Measurements from ENCODE around the gene DKC1.
"Not testable (repeated sequence)": the region's sequence is repeated elsewhere in the genome, so short reads cannot be mapped to it uniquely, and the experiment has no call there.

The DKC1 gene

GRCh38 chrX:154812341-154813101 is 49.9 kb downstream of the DKC1 start:
- no peak overlapping the region for H3K4me3 ChIP-seq (ENCODE audit: low read depth, low read length)
- no peak for DNase-seq (ENCODE audit: low read depth)

- no peak for DNase-seq (ENCODE audit: low read depth)
- no peak overlapping the region for H3K4me3 ChIP-seq (ENCODE audit: low read depth, low read length)
These were observed 51.1 kb downstream of the DKC1 start for GRCh38 chrX:154813801-154814200.

- no peak overlapping the region for H3K4me3 ChIP-seq (ENCODE audit: low read depth, low read length)
- no peak for DNase-seq (ENCODE audit: low read depth)
These were observed 52.7 kb downstream of the DKC1 start for GRCh38 chrX:154815274-154815818.

- not testable (repeated sequence) for DNase-seq (ENCODE audit: low read depth); H3K4me3 ChIP-seq (ENCODE audit: low read depth, low read length)
These were observed 53.7 kb downstream of the DKC1 start for GRCh38 chrX:154816326-154816898.

- not testable (repeated sequence) for H3K4me3 ChIP-seq (ENCODE audit: low read depth, low read length); DNase-seq (ENCODE audit: low read depth)
These were observed 54.5 kb downstream of the DKC1 start for GRCh38 chrX:154817048-154817618.

- DNase-seq (ENCODE audit: low read depth) = no peak
- H3K4me3 ChIP-seq (ENCODE audit: low read depth, low read length) = no peak overlapping the region
These were observed 56.5 kb downstream of the DKC1 start for GRCh38 chrX:154818916-154819770.

- no peak for DNase-seq (ENCODE audit: low read depth)
- no peak overlapping the region for H3K4me3 ChIP-seq (ENCODE audit: low read depth, low read length)
These were observed 57.2 kb downstream of the DKC1 start for GRCh38 chrX:154819771-154820341.

GRCh38 chrX:154821523-154821922 is 58.9 kb downstream of the DKC1 start:
- no peak overlapping the region for H3K4me3 ChIP-seq (ENCODE audit: low read depth, low read length)
- DNase-seq (ENCODE audit: low read depth) = no peak

GRCh38 chrX:154822029-154822428 is 59.4 kb downstream of the DKC1 start:
- DNase-seq (ENCODE audit: low read depth) = no peak

GRCh38 chrX:154824638-154825037 is 62.0 kb downstream of the DKC1 start:
- H3K4me3 ChIP-seq (ENCODE audit: low read depth, low read length) = no peak overlapping the region
- no peak for DNase-seq (ENCODE audit: low read depth)

More at GRCh38 chrX:154822029-154822428, 59.4 kb downstream of the DKC1 start:
- no peak overlapping the region for H3K4me3 ChIP-seq (ENCODE audit: low read depth, low read length)

GRCh38 chrX:154825586-154825985 is 62.9 kb downstream of the DKC1 start:
- H3K4me3 ChIP-seq (ENCODE audit: low read depth, low read length); DNase-seq (ENCODE audit: low read depth): not testable (repeated sequence)
